GM04504 (cell line): ENCODE measurements around the gene CNTNAP4.

ENCODE experiments used
- DNase-seq: peaks from one replicate; pipeline ENCODE4 v3.0.0-alpha.2; 2012; ENCODE audit warnings: low read depth

The CNTNAP4 gene

GRCh38 chr16:76583945-76584344 lies 306.7 kb downstream of the CNTNAP4 start:
- no peak for DNase-seq

- DNase-seq, result no peak
Observed at GRCh38 chr16:76598498-76598897, 321.3 kb downstream of the CNTNAP4 start.

- no peak for DNase-seq
Observed at GRCh38 chr16:76607317-76607716, 330.1 kb downstream of the CNTNAP4 start.
